A204.1 (cell line): ENCODE measurements around the gene TRIM9.
"Not testable (repeated sequence)": the region's sequence is repeated elsewhere in the genome, so short reads cannot be mapped to it uniquely, and the experiment has no call there.

Experiments used
- FAIRE-seq: peaks from 2 replicates; lab custom pipeline; 2012; peaks lifted over from hg19 to GRCh38; lab: Jason Lieb, UNC

Gene TRIM9

DNA sequence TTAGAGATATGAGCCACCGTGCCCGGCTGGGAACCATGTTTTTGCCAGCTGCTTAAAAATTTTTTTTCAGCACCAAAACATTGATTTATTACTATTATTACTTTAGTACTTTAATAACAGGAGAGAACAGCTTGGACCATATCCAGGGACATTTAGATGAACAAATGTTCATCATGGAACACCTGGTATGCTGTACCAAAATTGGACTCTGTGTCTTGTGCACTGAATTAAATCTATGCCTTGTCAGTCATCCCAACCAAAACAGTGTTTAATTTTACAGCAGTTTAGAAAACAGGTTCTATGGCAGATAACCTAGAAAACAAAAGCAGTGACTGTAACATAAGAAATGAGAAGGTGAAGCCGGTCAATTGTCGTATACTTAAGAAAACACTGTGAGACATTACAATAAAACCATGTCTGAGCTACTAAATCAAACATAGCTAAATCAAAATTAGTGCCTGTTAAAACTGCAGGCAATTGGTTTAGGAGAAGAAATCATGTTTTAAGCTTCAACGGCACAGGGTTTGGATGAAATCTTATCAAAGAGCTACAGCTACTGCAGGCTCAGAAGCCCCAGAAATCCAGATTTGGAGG is 92.4 kb downstream of the TRIM9 start:
- FAIRE-seq, result no peak

DNA sequence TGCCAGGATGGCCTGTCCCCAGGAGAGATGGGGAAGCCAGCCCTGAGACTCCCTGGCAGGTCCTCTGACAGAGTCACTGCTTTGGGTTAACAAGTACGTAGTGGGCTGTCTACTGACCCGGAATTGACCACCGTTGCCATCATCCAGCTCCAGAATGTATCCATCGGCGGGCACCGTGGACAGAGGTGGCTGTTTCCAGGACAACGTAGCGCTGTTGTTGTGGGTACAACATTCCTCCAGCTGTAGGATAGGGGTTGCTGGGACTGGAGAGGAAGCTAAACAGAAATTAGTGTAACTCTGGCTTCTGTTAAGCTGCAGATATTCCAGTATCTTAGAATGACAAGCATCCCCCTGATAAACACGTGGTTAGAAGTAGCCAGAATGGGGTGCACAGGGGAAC is 94.3 kb downstream of the TRIM9 start:
- no peak for FAIRE-seq

DNA sequence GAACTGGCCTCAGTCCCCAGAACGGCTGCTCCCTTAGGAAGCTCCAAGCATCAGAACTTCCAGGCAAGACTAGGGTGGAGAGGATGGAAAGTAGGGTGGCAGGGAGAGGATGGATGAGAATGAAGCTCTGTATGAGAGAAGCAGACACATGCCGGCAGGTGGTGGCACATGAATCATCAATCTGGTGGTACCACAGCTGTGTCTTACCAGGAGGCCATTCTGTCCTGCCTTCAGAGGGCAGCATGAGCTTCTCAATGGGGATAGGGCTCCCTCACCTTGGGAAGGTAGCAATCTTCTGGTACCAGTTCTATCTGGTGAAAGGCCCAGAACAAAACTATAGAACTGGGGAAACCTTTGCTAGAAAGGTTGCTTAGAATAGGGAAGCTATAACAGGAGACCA is 95.2 kb downstream of the TRIM9 start:
- no peak for FAIRE-seq

DNA sequence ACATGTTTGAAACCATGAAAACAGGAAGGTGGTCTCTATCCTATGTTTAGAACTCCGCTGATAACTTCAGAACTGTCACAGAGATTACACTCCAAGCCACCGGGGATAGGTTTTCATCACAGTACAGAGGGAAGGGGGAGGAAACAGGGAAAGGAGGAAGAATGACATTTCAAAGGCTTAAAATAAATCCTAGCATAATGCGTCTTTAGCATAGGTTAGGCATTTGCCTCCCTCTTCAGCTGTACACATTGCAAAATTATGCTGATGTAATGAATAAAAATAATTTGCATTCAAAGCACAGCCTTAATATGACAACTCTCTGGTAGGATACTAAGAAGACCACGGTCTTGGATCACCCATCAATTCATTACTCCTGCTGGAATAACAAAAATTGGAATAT is 96.3 kb downstream of the TRIM9 start:
- no peak for FAIRE-seq

DNA sequence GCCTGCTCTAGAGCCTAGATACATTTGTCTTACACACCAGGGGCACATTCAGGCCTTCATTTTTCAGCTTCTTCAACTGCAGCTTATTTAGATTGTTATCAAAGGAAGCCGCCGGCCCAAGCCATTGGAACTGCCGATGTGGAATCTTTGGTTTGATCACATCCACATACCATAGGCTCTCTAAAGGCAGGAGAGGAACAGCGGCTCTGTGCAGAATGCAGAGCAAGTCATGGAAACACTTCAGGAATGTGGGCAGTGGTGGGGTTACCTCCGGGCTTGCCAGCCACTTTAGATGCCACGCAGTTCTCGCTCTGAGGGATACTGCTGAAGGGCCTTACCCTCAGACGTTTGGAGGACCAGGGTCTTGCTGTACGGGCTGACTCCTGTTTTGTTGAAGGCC is 97.2 kb downstream of the TRIM9 start:
- FAIRE-seq, result no peak

DNA sequence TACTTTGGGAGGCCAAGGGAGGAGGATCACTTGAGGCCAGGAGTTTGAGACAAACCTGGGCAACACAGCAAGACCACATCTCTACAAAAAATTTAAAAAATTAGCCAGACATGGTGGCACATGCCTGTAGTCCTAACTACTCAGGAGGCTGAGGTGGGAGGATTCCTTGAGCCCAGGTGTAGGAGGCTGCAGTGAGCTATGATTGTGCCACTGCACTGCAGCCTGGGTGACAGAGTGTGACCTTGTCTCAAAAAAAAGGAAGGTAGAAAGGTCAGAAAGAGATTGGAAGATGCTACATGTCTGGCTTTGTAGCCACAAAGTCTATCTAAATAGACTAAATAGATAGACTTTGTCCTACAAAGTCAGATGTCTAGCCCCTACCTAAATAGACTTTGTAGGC is 100.7 kb downstream of the TRIM9 start:
- not testable (repeated sequence) for FAIRE-seq

DNA sequence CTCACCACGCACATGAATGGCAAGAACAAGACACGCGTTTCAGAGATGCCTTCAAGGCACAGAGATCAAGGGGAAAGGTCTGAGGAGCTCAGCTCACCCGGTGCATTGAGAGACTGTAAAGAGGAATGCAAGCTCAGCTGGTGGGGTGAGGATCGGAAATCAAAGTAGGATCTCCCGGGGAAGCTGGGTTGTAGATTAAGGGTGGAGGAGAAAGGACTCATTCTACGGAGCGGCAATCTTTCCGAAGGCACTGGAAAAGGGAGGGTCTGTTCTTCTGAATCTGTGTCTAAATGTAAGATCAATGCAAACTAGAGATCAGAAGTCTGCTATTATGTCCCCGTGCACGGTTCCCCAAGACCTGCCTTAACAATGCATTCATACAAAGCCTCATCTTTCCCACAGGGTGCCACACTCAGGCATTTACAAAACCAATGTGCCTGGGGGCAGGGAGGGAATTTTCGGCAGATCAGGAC is 109.0 kb downstream of the TRIM9 start:
- FAIRE-seq, result no peak

DNA sequence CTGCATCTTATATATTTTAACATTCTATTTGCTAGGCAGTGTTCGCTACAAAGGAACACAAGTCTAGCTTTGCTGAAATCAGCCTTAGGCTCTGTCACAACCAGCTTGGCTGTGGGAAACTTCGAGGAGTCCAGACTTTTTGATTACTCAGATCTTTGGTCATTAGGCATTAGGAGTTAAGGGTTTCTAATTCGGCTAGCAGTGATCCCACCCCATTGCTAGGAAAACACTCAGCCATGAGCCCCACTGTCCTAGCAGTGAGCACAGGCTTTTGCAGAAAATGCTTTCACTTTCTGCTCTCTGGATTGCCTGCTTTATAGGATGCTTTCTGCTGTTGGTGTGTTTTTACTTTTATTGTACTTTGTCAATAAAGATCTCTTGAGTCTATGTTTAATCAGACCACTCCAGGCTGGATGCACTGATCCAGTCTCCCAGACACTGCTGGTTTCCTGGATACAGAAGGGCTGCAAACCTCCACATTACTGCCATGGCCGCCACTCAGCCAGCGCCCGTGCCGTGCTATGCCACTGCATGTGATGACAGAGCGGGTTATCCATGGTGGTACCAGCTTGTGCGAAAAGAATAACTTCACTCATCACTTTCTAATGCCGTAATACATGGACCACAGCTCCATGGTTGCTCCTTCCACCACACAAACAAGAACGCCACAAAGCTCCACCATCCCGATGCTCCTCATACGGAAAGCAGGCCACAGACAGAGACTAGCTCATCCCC is 109.6 kb downstream of the TRIM9 start:
- no peak for FAIRE-seq

DNA sequence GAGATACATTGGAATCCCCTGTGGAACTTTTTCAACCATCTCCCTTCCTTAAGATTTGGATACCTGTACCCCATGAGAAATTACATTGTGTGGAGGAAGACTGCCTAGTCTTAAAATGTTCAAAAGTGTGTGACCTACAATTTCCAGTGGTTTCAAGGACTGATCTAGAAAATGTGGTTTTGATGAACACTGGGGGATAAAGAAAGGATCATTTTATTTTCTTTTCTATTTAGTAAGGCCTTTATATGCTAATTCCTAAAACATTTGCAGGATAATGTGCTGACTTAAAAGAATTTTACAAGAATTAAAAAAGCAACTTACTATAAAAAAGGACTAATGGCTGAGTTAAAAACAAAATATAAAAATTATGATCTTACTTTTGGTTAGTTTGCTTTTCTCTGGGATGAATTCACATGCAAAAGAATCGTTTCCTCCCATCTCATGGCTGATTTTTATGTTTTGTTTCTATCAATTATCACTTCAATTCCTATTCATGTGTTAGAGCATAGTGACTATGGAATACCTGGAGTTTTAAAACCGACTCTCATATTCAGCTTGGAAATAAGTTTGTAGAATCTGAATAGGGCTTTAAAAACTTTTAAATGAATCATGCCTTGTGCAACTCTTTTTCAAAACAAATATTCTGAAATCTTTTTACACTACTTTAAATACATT is 110.7 kb downstream of the TRIM9 start:
- FAIRE-seq, result no peak

DNA sequence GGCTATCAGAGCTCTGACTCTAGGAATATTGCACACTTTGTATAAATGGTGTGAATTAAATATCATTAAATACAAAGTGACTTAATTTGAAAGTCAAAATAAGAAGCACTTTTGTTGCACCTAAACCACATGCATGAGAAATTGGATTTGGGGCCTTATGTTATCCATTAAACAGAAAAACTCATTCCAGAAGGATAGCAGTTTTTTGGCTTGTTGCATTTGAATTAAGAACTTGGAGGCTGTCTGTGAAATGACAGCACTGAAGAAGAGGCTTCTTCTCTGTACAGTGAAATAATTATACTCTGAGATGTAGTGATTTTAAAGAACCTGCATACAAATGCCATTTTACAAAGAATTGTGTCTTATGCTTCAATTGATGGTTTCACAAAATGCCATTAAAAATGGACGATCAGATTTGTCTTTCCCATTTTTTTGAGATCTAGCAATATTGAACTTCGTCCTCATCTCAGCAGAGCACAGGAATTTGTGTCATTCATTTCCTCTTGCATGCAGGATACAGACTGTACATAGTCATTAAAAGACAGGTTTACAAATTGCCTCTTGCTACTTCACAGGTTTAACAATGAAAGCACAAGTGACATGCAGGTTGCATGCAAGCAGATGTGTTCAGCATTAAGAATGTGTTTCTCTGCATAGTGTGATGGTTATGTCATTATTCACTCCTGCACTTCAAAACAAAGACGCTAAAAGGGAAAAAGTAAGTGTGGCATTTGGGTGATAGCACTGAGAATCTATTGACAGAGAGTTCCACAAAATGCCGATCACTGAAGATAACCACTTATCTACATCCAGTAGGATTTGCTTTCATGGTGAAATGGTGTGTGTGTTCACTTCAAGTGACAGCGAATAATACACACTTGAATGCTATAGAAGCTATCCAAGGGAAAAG is 114.7 kb downstream of the TRIM9 start:
- FAIRE-seq, result no peak

DNA sequence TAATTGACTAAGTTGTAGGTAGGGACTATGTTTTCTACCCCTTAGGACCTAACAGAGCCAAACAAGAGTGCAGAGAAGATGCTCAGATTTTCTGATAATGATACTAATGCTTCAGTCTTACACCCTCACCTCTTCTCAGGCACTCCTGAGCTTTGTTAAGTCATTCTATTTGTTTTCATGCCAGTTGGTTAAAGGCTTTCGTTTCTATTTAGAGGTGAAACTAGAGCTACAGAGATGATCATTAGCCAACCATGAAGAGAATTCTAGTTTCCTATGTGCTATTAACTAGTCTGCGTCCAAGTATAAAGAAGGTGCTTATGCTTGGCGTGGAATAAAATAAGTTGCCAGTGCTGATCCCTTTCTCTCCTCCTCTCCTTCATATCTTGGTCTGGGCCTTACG is 116.0 kb downstream of the TRIM9 start:
- FAIRE-seq, result no peak

DNA sequence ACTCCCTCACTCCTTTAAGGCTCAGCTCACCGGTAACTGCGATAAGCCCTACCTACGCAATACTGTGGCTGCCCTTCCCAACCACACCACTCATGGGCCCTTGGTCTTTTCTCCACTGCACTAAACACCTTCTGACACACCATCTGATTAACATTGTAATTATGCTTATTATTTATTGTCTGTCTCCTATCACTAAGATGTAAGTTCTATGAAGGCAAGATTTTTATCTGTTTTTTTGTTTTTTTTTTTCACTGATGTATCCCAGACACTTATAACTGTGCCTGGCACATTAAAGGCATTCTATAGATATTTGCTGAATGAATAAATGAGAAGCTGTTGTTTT is 116.4 kb downstream of the TRIM9 start:
- no peak for FAIRE-seq

DNA sequence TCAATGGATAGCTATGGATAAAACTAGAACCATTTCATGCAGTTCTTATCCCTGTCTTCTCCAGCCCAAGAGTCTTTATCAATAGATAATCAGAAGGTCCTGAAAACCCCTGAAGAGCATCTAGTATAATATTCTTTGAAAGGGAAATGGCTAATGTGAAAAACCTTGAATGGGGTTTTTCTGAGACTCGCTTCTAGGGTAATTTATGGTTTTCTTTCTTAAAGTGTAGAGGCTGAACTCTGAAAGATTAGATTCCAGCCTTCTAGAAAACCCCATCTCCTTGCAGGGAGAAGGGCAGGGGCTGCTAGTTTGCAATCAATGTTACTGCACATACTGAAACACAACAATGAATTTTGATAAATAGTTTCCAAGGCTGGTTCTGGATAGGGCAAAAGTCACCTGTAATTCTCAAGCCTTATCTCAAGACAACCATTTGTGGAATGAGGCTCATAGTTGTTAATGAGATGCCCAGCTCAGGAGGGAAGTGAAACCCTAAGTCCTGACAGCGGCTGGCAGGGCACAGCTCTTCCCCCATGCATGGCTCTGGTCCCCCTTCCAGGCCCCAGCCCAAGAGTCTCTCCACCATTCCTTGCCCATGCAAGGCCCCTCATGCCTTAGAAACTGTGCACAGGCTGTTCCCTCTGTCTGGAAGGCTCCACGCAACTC is 116.9 kb downstream of the TRIM9 start:
- no peak for FAIRE-seq

DNA sequence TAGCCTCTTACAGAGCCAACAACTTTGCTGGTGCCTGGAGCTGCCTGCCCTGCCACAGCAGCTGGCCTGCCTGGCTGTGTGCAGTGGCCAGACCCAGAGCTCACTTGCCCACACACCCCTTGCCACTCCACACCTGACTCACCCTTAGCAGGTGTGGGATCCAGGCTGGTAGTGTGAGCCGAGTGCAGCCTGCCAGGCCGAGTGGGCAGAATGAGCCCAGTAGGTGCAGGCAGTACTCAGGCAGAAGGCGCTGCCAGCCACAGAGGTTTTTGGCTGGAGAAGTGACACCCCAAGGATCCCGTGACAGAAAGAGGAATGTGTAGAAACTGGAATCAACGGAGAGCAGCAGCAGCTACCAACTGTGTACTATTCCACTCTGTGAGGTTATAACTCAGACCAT is 120.8 kb downstream of the TRIM9 start:
- no peak for FAIRE-seq

DNA sequence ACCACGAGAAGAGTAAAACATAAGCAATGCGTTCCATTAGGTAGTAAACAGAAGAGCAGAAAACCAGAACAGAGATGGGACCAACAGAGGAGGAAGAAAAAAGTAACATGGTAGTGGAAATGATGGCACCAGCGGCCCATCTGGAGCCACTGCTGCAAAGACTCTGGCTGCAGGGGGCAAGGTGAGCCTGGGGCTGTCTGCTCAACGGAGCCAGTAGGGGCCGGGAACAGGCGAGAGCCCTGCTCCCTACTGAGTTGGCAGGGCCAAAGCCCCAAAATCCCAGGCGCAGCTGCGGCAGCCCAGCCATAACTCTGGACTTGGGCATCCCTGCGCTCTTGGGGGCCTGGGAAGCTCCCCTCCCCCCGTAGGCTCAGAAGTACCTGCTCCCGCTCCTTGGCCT is 122.2 kb downstream of the TRIM9 start:
- no peak for FAIRE-seq

DNA sequence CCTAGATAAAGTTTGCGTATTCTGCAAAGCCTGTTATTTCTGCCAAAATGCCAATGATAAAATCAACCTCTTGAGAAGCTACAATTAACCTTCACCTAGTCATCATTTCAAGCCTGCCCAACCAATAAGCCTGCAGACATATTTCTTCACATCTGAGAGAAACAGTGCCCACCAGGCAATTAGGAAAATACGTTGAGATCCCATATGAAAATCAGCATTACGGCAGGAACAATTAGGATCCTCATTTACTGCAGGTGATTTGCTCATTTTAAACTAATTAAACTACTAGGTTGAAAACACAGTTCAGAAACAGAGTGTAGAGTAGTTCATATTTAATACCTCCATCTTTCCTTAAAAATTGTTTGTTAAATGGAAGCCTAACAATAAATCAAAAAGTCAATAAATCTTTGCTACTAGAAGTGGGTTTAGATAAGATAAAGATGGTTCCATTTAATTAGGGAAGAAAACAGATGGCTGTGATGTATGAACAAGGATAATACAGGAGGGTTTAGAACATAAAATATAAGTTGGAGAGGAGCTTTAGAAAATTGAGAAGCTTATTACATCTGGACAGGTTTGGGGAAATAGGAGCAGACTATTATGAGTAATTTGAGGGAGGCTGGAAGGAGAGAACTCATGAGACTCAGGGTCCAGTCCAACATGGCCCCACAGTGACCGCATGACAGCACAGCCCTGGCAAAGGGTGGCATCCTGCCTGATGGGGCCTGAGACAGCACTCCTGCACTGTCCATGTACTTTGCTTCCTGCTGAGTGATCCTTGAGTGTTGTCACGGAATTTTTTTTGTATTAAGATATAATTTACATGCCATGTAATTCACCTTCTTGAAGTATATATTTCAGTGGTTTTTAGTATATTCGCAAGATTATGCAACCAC is 123.8 kb downstream of the TRIM9 start:
- no peak for FAIRE-seq

DNA sequence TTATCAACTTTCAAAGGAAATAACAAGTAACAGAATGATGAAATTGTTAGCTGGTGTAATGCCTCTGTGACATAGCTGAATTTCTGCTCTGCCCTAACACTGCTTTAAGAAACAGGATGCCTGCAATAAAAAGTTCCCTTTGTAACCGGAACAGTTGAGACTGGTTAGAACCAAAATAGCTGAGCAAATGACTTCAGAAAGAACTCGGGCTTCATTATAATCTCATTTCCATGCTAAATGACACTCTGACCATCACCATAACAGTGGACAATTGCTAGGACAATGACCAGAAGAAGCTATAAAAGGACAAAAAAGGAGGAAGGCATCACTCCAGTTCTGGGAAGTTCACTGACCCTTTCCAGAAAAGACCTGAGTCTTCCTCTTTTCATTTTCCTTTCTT is 127.1 kb downstream of the TRIM9 start:
- FAIRE-seq, result no peak

DNA sequence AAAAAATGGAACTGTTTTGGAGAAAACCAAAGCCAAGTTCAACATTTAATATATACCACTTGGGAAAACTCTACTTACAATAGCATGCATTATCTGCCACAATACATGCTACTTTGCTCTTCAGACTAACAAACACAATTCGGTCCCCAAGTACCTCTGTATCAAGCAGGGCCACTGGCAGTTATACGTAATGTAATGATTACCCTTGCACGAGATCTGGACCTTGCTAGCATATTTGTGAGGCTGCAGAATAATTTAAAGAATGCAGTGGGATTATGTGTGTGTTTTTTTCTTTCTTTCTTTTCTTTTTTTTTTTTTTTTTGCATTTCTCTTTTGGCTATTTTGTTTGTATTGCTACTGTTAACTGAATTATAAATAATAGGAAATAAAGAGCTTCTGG is 127.8 kb downstream of the TRIM9 start:
- no peak for FAIRE-seq

DNA sequence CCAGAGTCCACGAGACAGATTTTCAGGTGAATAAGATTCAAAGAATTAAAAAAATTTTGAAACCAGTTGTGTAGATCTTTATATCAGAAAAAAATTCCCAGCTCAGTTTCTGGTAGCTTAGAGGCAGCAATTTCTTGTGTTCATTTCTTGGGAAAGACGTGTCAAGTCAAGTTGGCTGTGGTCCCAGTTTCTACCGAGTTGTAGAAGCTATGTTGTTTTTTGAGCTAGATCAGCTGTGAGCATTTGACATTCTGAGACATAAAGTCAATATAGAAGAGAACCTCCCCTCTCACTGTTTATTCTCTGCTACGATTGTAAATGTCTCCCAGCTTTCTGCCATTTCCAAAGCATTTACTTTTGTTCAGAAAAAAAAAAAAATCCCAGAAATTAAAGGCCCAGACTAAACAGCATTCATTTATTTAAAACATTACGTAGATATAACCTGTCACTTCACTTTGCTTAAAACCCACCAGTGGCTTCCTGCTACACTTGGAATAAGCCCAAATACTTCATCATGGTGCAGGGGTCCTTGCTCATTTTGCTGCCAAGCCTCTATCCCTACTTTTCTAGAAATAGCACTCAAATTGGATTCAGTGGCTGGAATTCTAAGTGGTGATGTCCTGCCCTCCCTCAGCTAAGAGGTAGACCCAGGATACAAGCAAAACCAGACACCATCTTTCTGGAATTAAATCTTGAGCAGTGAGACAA is 130.1 kb downstream of the TRIM9 start:
- FAIRE-seq, result no peak

DNA sequence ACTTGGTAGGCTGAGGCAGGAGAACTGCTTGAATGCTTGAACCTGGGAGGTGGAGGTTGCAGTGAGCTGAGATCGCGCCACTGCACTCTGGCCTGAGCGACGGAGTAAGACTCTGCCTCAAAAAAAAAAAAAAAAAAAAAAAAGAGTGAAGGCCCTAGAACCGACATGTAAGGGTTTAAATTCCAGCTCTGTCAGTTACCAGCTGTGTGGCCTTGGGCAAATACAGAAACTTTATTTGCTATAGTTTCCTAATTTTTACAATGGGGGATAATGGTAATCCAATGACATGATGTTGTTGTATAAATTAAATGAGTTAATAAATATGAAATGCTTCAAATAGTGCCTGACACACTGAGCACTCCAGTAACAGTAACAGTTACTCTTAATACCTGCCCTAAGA is 131.0 kb downstream of the TRIM9 start:
- FAIRE-seq, result no peak
